Retinal pigment epithelial cell (primary cell): ENCODE results near the gene KPNA5.
A peak's percentile ranks its signal among the peaks of the same experiment; 100 is the strongest.
"Not testable (repeated sequence)": the region's sequence is repeated elsewhere in the genome, so short reads cannot be mapped to it uniquely, and the experiment has no call there.

ENCODE experiments used
- DNase-seq: peaks from one replicate; pipeline ENCODE4 v3.0.0-alpha.2; 2010; ENCODE audit warnings: low read depth
- H3K4me3 ChIP-seq: 2 replicates; pipeline ENCODE4 v1.5.1; 2011; ENCODE audit warnings: mild to moderate bottlenecking, low read length, control low read depth, moderate library complexity
- CTCF ChIP-seq: conservative IDR thresholded peaks from 2 replicates; pipeline ENCODE4 v1.5.1; 2011; ENCODE audit warnings: low read depth, low read length, control low read depth, inconsistent platforms

Gene KPNA5

GRCh38 chr6:116676021-116676420 is 5.0 kb upstream of the KPNA5 start:
- H3K4me3 ChIP-seq = no peak overlapping the region
- no peak for TF ChIP-seq CTCF
- DNase-seq = no peak

- no peak for TF ChIP-seq CTCF
- peak; percentile 17 for DNase-seq
- H3K4me3 ChIP-seq = peak overlapping the region; percentile 90
Observed at GRCh38 chr6:116682334-116682712, 1.3 kb downstream of the KPNA5 start.

GRCh38 chr6:116685437-116685993 is 4.5 kb downstream of the KPNA5 start:
- TF ChIP-seq CTCF = no peak
- no peak for DNase-seq
- H3K4me3 ChIP-seq = no peak overlapping the region

GRCh38 chr6:116686475-116687101 is 5.6 kb downstream of the KPNA5 start:
- not testable (repeated sequence) for DNase-seq, H3K4me3 ChIP-seq

GRCh38 chr6:116691154-116691553 is 10.1 kb downstream of the KPNA5 start:
- TF ChIP-seq CTCF = no peak
- DNase-seq = no peak
- H3K4me3 ChIP-seq = no peak overlapping the region

- not testable (repeated sequence) for DNase-seq, H3K4me3 ChIP-seq
Observed at GRCh38 chr6:116692873-116693272, 11.9 kb downstream of the KPNA5 start.

GRCh38 chr6:116693275-116693674 is 12.3 kb downstream of the KPNA5 start:
- DNase-seq, H3K4me3 ChIP-seq: not testable (repeated sequence)

GRCh38 chr6:116695401-116695800 is 14.4 kb downstream of the KPNA5 start:
- no peak for TF ChIP-seq CTCF
- DNase-seq = no peak
- no peak overlapping the region for H3K4me3 ChIP-seq

- H3K4me3 ChIP-seq = no peak overlapping the region
- TF ChIP-seq CTCF = no peak
- DNase-seq = no peak
Observed at GRCh38 chr6:116697480-116697879, 16.5 kb downstream of the KPNA5 start.

- not testable (repeated sequence) for DNase-seq, H3K4me3 ChIP-seq
Observed at GRCh38 chr6:116703888-116704287, 22.9 kb downstream of the KPNA5 start.
